ENCODE measurements around the gene PLCXD3. TPM values are rescaled to one million over a fixed set of nuclear protein-coding genes. Genes with fewer than 3 reads are reported as not detected.

Gene PLCXD3
- total and polyA plus RNA-seq, 2 of the 4 experiments (the other 2 are of a cell fraction), result under 0.01 to 0.02 TPM

- Histone ChIP-seq H2AK5ac (ENCODE audit: low read depth, low read length) (no peak overlapping the region), H3K14ac (replicated peaks; ENCODE audit: low read depth, low read length) (no peak overlapping the region), H4K20me1 (ENCODE audit: insufficient read depth, low read length) (no peaks in the 10 kb centered on the region), H3K36me3 (ENCODE audit: control insufficient read depth, insufficient read depth, low read length) (no peaks in the 10 kb centered on the region), H3K23ac (ENCODE audit: low read depth, low read length) (no peak overlapping the region), H4K8ac (ENCODE audit: low read depth in 2 of 2, low read length in 2 of 2) (no peak overlapping the region), H2AK9ac (replicated peaks; ENCODE audit: low read depth, low read length, poor library complexity) (no peak overlapping the region), H3K9me1 (ENCODE audit: insufficient read depth, low read length) (no peaks in the 10 kb centered on the region), H3K9me3 (ENCODE audit: control insufficient read depth, insufficient read depth, low read length) (no peaks in the 10 kb centered on the region), H3K4me3 (ENCODE audit: insufficient read depth, low read depth, low read length) (no peak overlapping the region), H3K9ac (ENCODE audit: low read depth, low read length) (no peak overlapping the region), H2BK5ac (ENCODE audit: low read depth, low read length, poor library complexity, severe bottlenecking) (no peak overlapping the region), H4K5ac (ENCODE audit: low read depth, low read length) (no peak overlapping the region), H2BK120ac (ENCODE audit: low read depth, low read length) (no peak overlapping the region), H3K56ac (ENCODE audit: extremely low read depth, insufficient read depth, low read length) (no peak overlapping the region), H3K18ac (ENCODE audit: low read depth, low read length) (no peak overlapping the region), H3K4ac (ENCODE audit: low read depth, low read length) (no peak overlapping the region), H3K27me3 (ENCODE audit: control insufficient read depth, insufficient read depth, low read length) (no peaks in the 10 kb centered on the region), H3K4me2 (ENCODE audit: low read depth, low read length) (no peak overlapping the region), H4K91ac (ENCODE audit: insufficient read depth, low read depth, low read length) (no peak overlapping the region), H3K79me1 (ENCODE audit: low read depth in 1 of 2, low read length in 2 of 2) (no peaks in the 10 kb centered on the region), H2BK15ac (ENCODE audit: low read depth, low read length) (no peak overlapping the region), H3K27ac (ENCODE audit: insufficient read depth, low read length) (no peak overlapping the region), H2AFZ (replicated peaks; ENCODE audit: low read length, poor library complexity) (no peak overlapping the region), H2BK20ac (ENCODE audit: low read depth, low read length) (no peak overlapping the region), H3K4me1 (ENCODE audit: control insufficient read depth, insufficient read depth, low read length) (no peaks in the 10 kb centered on the region)
- DNase-seq, result no peak
- ChIA-PET CTCF (no interaction called here), POLR2A (ENCODE audit: unreplicated experiment) (no interaction called here)
- intact Hi-C loops (cut with micrococcal nuclease), result no loop called here
- WGBS, 2 experiments (ENCODE audit: extremely low coverage in 2 of 2, insufficient read length in 1 of 2), result no CpG with 5 or more reads among the region's 1 CpG
- no peak for ATAC-seq (ENCODE audit: low read depth)
- TF ChIP-seq RAD21 (IDR thresholded peaks at IDR 0.05; ENCODE audit: low read length) (no peak), SMC3 (IDR thresholded peaks at IDR 0.05; ENCODE audit: low read depth, low read length) (no peak), FOS (IDR thresholded peaks at IDR 0.05; ENCODE audit: low read depth, low read length) (no peak), CEBPB (IDR thresholded peaks at IDR 0.05; ENCODE audit: low read depth, low read length) (no peak), CTCF (conservative IDR thresholded peaks at IDR 0.05; ENCODE audit: low read depth, low read length) (no peak), MXI1 (IDR thresholded peaks at IDR 0.05; ENCODE audit: borderline replicate concordance, low read depth, low read length) (no peak), CHD1 (IDR thresholded peaks at IDR 0.05; ENCODE audit: low read depth, low read length) (no peak), NFE2L2 (IDR thresholded peaks at IDR 0.05; ENCODE audit: low read depth, low read length) (no peak), RFX5 (IDR thresholded peaks at IDR 0.05; ENCODE audit: low read depth, low read length) (no peak)
- in situ Hi-C loops (cut with MboI; ENCODE audit: low sequenced_read_pairs), result no loop called here
- dilution Hi-C loops (cut with HindIII; ENCODE audit: low sequenced_read_pairs, unreplicated experiment), result no loop called here
- BruUV-seq (replicated peaks), result no TSS peak
These were observed 50.8 kb downstream of the PLCXD3 start for GRCh38 chr5:41459557-41459956.

All from IMR-90 (cell line).